GM10266 (cell line): ENCODE data around the gene USH2A.

Experiments used
- DNase-seq: peaks from one replicate; pipeline ENCODE4 v3.0.0; 2012; ENCODE audit errors: extremely low spot score
- TF ChIP-seq, protein P1 (sequence below): IDR thresholded peaks from 2 replicates; pipeline ENCODE4 v1.5.1; 2012; ENCODE audit warnings: mild to moderate bottlenecking, low read depth; ENCODE audit not compliant: control insufficient read depth, insufficient read depth; ENCODE audit errors: missing control alignments

The USH2A gene

DNA sequence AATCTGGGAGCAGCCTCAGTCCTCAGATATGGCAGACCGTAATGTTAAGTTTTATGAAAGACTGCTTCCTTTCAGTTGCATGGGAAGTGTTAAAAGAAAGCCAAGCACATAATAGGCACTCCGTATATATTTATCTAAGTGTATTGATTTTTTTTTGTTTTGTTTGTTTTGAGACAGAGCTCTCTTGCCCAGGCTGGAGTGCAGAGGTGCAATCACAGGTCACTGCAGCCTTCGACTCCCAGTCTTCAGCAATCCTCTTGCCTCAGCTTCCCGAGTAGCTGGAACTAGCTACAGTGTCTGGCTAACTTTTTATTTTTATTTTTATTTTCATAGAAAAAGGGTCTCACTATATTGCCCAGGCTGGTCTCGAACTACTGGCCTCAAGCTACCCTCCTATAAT is 341.8 kb downstream of the USH2A start:
- TF ChIP-seq, protein P1, sequence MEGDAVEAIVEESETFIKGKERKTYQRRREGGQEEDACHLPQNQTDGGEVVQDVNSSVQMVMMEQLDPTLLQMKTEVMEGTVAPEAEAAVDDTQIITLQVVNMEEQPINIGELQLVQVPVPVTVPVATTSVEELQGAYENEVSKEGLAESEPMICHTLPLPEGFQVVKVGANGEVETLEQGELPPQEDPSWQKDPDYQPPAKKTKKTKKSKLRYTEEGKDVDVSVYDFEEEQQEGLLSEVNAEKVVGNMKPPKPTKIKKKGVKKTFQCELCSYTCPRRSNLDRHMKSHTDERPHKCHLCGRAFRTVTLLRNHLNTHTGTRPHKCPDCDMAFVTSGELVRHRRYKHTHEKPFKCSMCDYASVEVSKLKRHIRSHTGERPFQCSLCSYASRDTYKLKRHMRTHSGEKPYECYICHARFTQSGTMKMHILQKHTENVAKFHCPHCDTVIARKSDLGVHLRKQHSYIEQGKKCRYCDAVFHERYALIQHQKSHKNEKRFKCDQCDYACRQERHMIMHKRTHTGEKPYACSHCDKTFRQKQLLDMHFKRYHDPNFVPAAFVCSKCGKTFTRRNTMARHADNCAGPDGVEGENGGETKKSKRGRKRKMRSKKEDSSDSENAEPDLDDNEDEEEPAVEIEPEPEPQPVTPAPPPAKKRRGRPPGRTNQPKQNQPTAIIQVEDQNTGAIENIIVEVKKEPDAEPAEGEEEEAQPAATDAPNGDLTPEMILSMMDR, result no peak
- DNase-seq, result no peak

DNA sequence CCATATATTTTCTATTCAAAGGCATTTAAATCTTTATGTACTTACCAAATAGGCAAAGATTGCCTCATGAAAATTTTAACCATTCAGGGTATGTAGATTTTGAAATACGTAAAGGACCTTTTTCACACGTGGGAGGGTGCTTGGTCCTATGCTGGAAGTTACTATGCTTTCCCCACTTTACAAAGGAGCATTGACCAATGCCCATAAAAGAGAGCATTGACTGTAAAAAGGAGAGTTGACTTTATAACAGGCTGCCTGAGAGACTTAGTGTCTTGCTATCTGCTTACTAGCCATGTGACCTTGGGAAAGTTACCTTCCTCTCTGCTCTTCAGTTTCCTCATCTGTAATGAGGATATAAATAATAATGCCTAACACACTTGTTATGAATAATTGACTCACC is 346.5 kb downstream of the USH2A start:
- TF ChIP-seq, protein P1, result no peak
- no peak for DNase-seq

DNA sequence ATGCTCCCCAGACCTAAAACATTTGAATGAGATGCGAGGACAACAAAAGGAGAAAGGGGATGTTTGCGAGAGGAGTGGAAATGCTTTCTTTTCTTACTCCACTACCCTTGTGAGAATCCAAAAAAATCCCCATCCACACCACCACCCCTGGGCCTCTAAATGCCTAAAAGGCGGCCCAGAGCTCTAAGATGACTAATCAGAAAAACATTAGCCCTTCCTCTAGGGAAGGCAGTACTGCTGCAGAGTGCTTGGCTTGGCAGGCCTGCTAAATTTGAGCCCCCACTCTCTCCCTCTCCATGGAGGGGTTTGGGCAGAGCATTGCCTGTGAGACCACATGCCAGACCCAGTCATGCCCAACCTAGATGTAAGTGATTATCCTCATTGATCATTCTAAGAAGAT is 347.9 kb downstream of the USH2A start:
- DNase-seq, result no peak
- TF ChIP-seq, protein P1, result no peak

DNA sequence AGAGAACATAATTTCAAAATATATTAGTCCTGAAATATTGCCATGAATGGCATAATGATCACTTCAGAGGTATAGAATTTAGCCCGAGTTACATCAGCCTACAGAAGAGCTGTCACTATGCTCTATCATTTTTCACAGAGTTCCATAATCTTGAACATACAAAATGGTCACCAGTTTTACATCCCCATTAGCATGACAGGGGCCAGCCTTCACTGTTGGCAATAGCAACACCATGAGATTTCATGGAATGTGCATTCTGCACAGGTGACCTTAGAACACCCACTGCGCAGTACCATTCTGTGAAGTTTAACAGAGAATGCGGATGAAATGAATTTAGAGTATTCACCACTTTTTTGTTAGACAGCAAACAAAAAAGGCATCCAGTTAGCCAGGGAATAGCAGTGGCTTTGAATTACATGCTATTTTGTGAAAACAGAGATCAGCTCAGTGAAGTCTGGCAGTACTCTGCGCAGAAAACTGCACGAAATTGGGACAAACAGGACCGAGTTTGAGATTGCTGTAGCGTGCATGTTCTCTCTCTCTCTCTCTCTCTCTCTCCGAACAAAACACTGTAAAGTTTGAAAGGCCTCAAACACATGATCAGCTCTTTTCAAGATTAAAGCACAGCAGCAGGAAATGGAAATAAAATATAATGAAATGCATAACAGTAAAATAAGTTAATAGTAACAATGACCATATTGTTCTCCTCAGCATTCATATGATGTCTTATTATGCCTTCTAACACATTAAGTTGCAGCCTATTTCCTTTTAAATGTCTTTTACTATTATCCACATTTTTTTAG is 349.3 kb downstream of the USH2A start:
- DNase-seq, result no peak
- TF ChIP-seq, protein P1, result no peak

DNA sequence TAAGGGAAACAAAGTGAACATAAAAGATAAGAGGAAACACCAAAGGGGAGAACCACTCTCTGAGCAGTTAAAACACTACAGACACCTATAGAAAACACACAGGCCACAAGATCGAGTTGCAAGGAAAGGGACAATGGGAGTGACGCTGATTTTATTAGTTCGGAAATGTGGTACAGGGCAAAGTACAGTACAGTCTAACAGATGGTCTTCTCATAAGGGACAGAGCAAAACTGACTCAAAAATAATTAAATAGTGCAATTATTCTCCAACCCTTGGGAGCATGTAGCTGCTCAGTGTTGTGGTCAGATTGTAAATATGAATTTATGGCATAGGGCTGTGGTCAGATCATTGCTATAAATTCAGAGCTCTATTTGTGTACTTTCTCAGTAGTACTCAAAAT is 352.0 kb downstream of the USH2A start:
- TF ChIP-seq, protein P1, result no peak
- no peak for DNase-seq

DNA sequence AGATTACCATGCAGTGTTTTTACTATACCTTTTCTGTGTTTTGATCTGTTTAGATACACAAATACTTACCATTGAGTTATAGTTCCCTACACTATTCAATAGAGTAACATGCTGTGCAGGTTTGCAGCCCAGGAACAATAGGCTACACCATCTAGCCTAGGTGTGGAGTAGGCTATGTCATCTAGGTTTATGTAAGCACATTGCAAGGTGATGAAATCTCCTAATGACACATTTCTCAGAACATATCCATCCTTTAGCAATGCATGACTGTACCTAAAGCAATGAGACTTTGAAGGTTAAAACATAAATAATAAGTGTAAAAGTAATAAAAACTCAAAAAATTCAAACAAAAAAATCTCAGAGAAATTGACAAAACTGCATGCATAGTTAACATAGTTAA is 358.6 kb downstream of the USH2A start:
- no peak for DNase-seq
- TF ChIP-seq, protein P1, result no peak

DNA sequence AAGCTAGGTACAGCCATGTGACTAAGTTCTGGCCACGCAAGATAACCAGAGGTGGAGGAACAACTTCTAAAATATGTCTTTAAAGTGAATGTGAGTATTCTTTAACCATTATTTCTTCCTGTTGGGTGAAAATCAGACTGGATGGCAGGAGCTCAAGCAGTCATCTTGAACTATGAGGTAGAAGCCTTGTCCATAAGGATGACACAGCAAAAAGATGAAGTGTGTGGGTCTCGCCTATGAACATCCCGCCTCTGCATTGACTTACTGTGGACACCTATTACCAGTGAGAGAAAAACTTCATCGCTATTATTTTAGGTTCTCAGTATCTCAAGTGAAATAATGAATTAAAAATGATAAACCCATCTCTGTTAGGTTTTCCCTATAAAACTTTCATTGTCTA is 365.3 kb downstream of the USH2A start:
- DNase-seq, result no peak
- TF ChIP-seq, protein P1, result no peak
